Endodermal cell (in vitro differentiated cells): Measurements from ENCODE around the gene LIPM. TPM values are rescaled to one million over a fixed set of nuclear protein-coding genes. Genes with fewer than 3 reads are reported as not detected.

Experiments used
- DNase-seq: peaks from one replicate; pipeline ENCODE4 v3.0.0-alpha.2; 2017
- H3K27ac ChIP-seq: 2 replicates; pipeline ENCODE4 v1.5.1; 2013; ENCODE audit warnings: mild to moderate bottlenecking, low read depth, low read length, moderate library complexity
- H3K27me3 ChIP-seq: 2 replicates; pipeline ENCODE4 v1.6.1; 2013; ENCODE audit warnings: mild to moderate bottlenecking, low read length, moderate library complexity; ENCODE audit not compliant: insufficient read depth, control insufficient read depth, poor library complexity, severe bottlenecking
- H3K36me3 ChIP-seq: 2 replicates; pipeline ENCODE4 v1.7.0; 2013; ENCODE audit warnings: mild to moderate bottlenecking, low read length, moderate library complexity; ENCODE audit not compliant: control insufficient read depth, insufficient read depth
- H3K4me1 ChIP-seq: one replicate; pipeline ENCODE4 v1.7.0; 2013; ENCODE audit warnings: low read length; ENCODE audit not compliant: control insufficient read depth, insufficient read depth
- H3K4me3 ChIP-seq: 2 replicates; pipeline ENCODE4 v1.5.1; 2013; ENCODE audit warnings: mild to moderate bottlenecking, low read length, moderate library complexity
- H3K9ac ChIP-seq: 2 replicates; pipeline ENCODE4 v1.6.1; 2013; ENCODE audit warnings: mild to moderate bottlenecking, low read length, moderate library complexity; ENCODE audit not compliant: poor library complexity, severe bottlenecking; ENCODE audit errors: extremely low read depth
- H3K9me3 ChIP-seq: 2 replicates; pipeline ENCODE4 v1.6.1; 2013; ENCODE audit warnings: mild to moderate bottlenecking, low read length, moderate library complexity; ENCODE audit not compliant: control insufficient read depth
- H3K27ac Mint-ChIP-seq: 2 replicates; pipeline ENCODE4 v1.8.0; 2020; ENCODE audit warnings: mixed read lengths
- H3K27me3 Mint-ChIP-seq: 2 replicates; pipeline ENCODE4 v1.8.0; 2021; ENCODE audit warnings: mild to moderate bottlenecking, mixed read lengths; ENCODE audit not compliant: insufficient read depth
- H3K36me3 Mint-ChIP-seq: 2 replicates; pipeline ENCODE4 v1.8.0; 2020; ENCODE audit warnings: low read depth, mixed read lengths
- H3K4me1 Mint-ChIP-seq: 2 replicates; pipeline ENCODE4 v1.8.0; 2020; ENCODE audit warnings: mixed read lengths
- H3K4me3 Mint-ChIP-seq: 2 replicates; pipeline ENCODE4 v1.8.0; 2020; ENCODE audit warnings: mild to moderate bottlenecking, moderate library complexity, mixed read lengths
- H3K9me3 Mint-ChIP-seq: 2 replicates; pipeline ENCODE4 v1.8.0; 2020; ENCODE audit warnings: mild to moderate bottlenecking, mixed read lengths
- WGBS, 2 experiments: methylation state at CpG; one replicate each; pipeline versions ENCODE4 v1.1.5 to v1.1.7; 2013; ENCODE audit warnings: missing lambda C conversion rate in 2 of 2, mixed read lengths in 1 of 2; ENCODE audit not compliant: insufficient coverage in 1 of 2, insufficient read length in 1 of 2; 5-methylcytosine and 5-hydroxymethylcytosine counted together
- total RNA-seq, 2 donors: library from RNA; stranded (reverse); fragmentation: NEBNext Ultra II Directional in 1 of 2; extraction: Animal tissue kit (Norgen Biotek cat#: 25700) in 1 of 2; gene quantifications; 2 replicates in 1 of 2; 3 replicates in 1 of 2; pipeline ENCODE4 v1.2.1, GENCODE V29; 2021
- TF ChIP-seq, protein P1 (sequence below): fragments of 200-600 bp; sonication (generic); conservative IDR thresholded peaks from 2 replicates; pipeline ENCODE4 v1.5.0; 2021; ENCODE audit warnings: antibody characterized with exemption, mild to moderate bottlenecking

LIPM gene
- total RNA-seq, 2 donors from 2014 or later: not detected

DNA sequence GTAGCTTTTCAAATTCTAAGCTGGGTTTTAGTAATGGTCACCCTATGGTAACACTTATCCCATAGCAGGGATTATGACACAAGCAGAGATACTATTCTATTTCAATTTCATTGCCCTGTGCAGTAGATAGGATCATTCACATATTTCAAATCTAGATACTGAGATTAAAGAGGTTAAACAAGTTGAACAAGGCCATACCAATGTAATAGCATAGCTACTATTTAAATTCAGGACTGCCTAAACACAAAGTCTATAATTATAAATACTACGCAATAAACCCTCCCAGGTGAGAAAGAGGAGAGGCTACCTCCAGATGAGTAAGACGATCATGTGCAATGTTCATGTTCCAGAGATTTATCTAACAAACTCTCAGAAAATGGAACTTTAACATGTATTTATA is 1.1 kb downstream of the LIPM start:
- no peak overlapping the region for H3K27ac Mint-ChIP-seq
- DNase-seq: no peak
- WGBS, 2 experiments: 89 to 100% methylated on average over 1 to 2 of the region's 2 CpGs
- H3K9me3 Mint-ChIP-seq: peaks cover 2% of the 10 kb centered on the region
- H3K4me1 Mint-ChIP-seq: peaks cover 15% of the 10 kb centered on the region
- no peaks in the 10 kb centered on the region for H3K9me3 ChIP-seq
- no peaks in the 10 kb centered on the region for H3K36me3 Mint-ChIP-seq
- no peak overlapping the region for H3K9ac ChIP-seq
- H3K4me3 ChIP-seq: no peak overlapping the region
- peaks cover 2% of the 10 kb centered on the region for H3K27me3 Mint-ChIP-seq
- no peaks in the 10 kb centered on the region for H3K27me3 ChIP-seq
- no peaks in the 10 kb centered on the region for H3K36me3 ChIP-seq
- TF ChIP-seq, protein P1, sequence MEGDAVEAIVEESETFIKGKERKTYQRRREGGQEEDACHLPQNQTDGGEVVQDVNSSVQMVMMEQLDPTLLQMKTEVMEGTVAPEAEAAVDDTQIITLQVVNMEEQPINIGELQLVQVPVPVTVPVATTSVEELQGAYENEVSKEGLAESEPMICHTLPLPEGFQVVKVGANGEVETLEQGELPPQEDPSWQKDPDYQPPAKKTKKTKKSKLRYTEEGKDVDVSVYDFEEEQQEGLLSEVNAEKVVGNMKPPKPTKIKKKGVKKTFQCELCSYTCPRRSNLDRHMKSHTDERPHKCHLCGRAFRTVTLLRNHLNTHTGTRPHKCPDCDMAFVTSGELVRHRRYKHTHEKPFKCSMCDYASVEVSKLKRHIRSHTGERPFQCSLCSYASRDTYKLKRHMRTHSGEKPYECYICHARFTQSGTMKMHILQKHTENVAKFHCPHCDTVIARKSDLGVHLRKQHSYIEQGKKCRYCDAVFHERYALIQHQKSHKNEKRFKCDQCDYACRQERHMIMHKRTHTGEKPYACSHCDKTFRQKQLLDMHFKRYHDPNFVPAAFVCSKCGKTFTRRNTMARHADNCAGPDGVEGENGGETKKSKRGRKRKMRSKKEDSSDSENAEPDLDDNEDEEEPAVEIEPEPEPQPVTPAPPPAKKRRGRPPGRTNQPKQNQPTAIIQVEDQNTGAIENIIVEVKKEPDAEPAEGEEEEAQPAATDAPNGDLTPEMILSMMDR: no peak
- H3K4me3 Mint-ChIP-seq: no peak overlapping the region
- H3K27ac ChIP-seq: no peak overlapping the region
- H3K4me1 ChIP-seq: no peaks in the 10 kb centered on the region

DNA sequence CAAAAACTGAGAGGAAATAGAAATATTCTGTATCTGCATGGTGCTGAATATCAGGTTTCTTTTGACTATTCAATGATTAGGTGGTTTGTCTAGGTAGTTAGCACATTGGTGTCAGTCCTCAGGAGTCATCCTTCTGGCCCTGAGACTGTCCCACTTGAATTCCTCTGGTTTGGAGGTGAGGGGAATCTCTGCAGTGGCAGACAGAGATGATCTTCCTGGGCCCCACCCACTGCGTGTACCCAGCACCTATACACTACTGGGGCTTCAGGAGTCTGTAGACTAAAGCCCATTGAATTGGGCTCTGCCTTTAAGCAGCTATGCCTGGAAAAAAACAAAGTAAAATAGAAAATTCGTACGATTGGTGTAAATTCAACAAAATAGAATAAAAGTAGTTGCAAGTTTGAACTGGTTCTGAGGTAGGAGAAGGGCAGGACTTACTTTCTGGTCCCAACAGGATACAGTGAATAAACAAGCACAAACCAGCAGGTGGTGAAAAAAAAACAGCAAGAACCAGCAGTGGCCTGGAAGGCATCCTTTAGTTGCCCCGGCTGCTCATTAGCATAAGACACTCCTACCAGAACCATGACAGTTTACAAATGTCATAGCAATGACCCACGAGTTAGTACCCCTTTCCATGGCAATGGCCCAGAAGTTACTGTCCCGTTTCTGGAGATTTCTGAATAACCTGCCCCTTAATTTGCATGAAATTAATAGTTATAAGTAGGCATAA is 1.7 kb downstream of the LIPM start:
- no peaks in the 10 kb centered on the region for H3K4me1 ChIP-seq
- peaks cover 15% of the 10 kb centered on the region for H3K4me1 Mint-ChIP-seq
- DNase-seq: peak; percentile 65
- no peak overlapping the region for H3K27ac Mint-ChIP-seq
- WGBS, 2 experiments: 46 to 52% methylated on average over 3 to 6 of the region's 6 CpGs
- no peaks in the 10 kb centered on the region for H3K36me3 ChIP-seq
- H3K36me3 Mint-ChIP-seq: no peaks in the 10 kb centered on the region
- peaks cover 2% of the 10 kb centered on the region for H3K27me3 Mint-ChIP-seq
- TF ChIP-seq, protein P1: no peak
- no peak overlapping the region for H3K4me3 ChIP-seq
- H3K27me3 ChIP-seq: no peaks in the 10 kb centered on the region
- H3K9me3 Mint-ChIP-seq: peaks cover 2% of the 10 kb centered on the region
- no peaks in the 10 kb centered on the region for H3K9me3 ChIP-seq
- H3K27ac ChIP-seq: no peak overlapping the region
- no peak overlapping the region for H3K9ac ChIP-seq
- H3K4me3 Mint-ChIP-seq: no peak overlapping the region

DNA sequence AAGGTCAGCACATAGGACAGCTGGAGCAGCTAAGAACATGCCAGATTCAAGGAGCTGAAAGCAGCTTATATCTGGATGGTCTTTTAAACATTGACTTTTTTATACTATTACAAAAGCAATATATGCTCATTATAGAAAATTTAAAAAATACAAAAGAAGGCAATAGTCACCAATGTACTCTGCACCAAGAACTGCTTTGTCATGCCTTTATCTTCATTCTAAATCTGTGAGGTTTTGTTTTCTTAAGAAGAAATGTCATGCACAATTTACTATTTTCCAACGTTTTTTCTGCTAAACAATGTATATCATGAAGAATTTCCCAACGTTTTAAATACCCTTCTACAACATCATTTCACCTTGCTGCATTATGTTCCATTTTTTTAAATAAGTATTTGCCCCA is 2.8 kb downstream of the LIPM start:
- Mint-ChIP-seq H3K36me3 (no peaks in the 10 kb centered on the region), H3K4me1 (peaks cover 21% of the 10 kb centered on the region), H3K27ac (no peak overlapping the region), H3K4me3 (no peak overlapping the region), H3K9me3 (peaks cover 2% of the 10 kb centered on the region), H3K27me3 (peaks cover 2% of the 10 kb centered on the region)
- no peaks in the 10 kb centered on the region for H3K9me3 ChIP-seq
- no peak overlapping the region for H3K4me3 ChIP-seq
- no peaks in the 10 kb centered on the region for H3K36me3 ChIP-seq
- 33 to 71% methylated on average over 1 of the region's 2 CpGs for WGBS, 2 experiments
- TF ChIP-seq, protein P1: no peak
- H3K27ac ChIP-seq: no peak overlapping the region
- H3K9ac ChIP-seq: no peak overlapping the region
- DNase-seq: no peak
- no peaks in the 10 kb centered on the region for H3K27me3 ChIP-seq
- H3K4me1 ChIP-seq: peaks cover 5% of the 10 kb centered on the region
